MM.1S (cell line): ENCODE data around the gene CYTH4.

Source experiments
- EZH2 ChIP-seq: fragments of 300-600 bp; sonication (generic); optimal IDR thresholded peaks from 2 replicates; pipeline ENCODE3; 2017; ENCODE audit warnings: low read depth, mild to moderate bottlenecking, antibody characterized with exemption, low read length, mixed read lengths
- EZH2phosphoT487 ChIP-seq: fragments of 300-600 bp; sonication (generic); IDR thresholded peaks from 2 replicates; pipeline ENCODE4 v1.6.1; 2018; ENCODE audit warnings: antibody characterized with exemption, low read length
- TF ChIP-seq, protein P1 (sequence below): fragments of 300-600 bp; sonication (generic); IDR thresholded peaks from 2 replicates; pipeline ENCODE4 v1.5.1; 2016; ENCODE audit warnings: antibody characterized with exemption, low read length, mixed read lengths

DNA sequence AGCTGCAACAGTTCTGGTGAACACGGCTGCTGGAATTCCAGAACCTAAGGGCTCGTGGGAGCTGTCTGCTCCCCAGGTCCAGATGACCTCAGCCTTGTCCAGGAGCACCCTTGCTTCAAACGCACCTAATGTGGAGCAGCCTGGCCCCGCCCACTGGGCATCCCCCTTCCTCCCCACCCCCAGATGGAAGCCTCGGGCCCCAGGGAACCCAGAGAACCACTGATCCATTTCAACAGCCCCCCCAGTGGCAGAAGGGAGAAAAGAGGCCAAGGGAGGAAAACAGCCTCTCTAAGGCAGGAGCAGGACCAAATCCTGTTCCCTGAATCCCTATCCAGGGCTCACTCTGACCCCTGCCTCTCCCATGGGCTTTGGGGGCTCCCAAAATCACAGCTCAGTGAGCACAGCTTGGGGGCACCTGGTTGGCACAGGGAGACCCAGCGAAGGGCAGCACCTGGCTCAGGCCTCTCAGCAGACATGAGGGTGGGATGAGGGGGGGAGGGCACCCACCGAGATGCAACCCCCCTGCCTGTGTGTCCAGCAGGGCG lies 1.2 kb downstream of the CYTH4 start:
- TF ChIP-seq, protein P1, sequence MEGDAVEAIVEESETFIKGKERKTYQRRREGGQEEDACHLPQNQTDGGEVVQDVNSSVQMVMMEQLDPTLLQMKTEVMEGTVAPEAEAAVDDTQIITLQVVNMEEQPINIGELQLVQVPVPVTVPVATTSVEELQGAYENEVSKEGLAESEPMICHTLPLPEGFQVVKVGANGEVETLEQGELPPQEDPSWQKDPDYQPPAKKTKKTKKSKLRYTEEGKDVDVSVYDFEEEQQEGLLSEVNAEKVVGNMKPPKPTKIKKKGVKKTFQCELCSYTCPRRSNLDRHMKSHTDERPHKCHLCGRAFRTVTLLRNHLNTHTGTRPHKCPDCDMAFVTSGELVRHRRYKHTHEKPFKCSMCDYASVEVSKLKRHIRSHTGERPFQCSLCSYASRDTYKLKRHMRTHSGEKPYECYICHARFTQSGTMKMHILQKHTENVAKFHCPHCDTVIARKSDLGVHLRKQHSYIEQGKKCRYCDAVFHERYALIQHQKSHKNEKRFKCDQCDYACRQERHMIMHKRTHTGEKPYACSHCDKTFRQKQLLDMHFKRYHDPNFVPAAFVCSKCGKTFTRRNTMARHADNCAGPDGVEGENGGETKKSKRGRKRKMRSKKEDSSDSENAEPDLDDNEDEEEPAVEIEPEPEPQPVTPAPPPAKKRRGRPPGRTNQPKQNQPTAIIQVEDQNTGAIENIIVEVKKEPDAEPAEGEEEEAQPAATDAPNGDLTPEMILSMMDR = 0 out of 2 replicates have a peak, but pooled peaks have one; percentile 1
- no peak for TF ChIP-seq EZH2phosphoT487
- no peak for TF ChIP-seq EZH2
